ENCODE data around the gene SORCS3.

The SORCS3 gene

DNA sequence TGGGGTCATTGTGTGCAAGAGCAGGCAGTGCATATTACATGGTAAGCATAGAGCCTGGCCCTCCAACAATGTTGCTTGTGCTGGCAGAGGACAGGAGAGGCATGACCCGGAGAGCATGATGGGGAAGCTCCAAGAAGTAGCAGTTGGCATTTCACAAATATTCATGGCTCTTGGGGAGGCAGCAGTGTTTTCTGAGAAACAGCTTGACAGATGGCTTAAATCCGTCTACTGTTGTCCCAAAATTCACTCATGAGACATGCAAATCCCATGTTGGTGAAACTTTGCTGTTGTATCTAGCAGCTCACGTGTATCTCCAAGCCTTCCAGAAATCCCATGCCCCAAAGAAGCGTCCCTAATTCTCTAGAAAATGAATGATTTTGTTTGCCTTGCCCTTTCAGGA lies 487.0 kb downstream of the SORCS3 start:
- Histone ChIP-seq H3K27ac (replicated peaks) (no peak overlapping the region), H3K4me3 (replicated peaks; ENCODE audit: insufficient read depth, low read length) (no peak overlapping the region), H3K27me3 (ENCODE audit: insufficient read depth, poor library complexity, severe bottlenecking) (no peaks in the 10 kb centered on the region)
- DNase-seq (ENCODE audit: low read depth in 1 of 2, low spot score in 1 of 2), result no peak
- TF ChIP-seq GABPA (IDR thresholded peaks at IDR 0.05; ENCODE audit: low read depth) (no peak), POLR2AphosphoS5 (IDR thresholded peaks at IDR 0.05; ENCODE audit: low read depth) (no peak), SPI1 (IDR thresholded peaks at IDR 0.05; ENCODE audit: borderline replicate concordance, low read depth) (no peak)
- TF ChIP-seq, protein P1, sequence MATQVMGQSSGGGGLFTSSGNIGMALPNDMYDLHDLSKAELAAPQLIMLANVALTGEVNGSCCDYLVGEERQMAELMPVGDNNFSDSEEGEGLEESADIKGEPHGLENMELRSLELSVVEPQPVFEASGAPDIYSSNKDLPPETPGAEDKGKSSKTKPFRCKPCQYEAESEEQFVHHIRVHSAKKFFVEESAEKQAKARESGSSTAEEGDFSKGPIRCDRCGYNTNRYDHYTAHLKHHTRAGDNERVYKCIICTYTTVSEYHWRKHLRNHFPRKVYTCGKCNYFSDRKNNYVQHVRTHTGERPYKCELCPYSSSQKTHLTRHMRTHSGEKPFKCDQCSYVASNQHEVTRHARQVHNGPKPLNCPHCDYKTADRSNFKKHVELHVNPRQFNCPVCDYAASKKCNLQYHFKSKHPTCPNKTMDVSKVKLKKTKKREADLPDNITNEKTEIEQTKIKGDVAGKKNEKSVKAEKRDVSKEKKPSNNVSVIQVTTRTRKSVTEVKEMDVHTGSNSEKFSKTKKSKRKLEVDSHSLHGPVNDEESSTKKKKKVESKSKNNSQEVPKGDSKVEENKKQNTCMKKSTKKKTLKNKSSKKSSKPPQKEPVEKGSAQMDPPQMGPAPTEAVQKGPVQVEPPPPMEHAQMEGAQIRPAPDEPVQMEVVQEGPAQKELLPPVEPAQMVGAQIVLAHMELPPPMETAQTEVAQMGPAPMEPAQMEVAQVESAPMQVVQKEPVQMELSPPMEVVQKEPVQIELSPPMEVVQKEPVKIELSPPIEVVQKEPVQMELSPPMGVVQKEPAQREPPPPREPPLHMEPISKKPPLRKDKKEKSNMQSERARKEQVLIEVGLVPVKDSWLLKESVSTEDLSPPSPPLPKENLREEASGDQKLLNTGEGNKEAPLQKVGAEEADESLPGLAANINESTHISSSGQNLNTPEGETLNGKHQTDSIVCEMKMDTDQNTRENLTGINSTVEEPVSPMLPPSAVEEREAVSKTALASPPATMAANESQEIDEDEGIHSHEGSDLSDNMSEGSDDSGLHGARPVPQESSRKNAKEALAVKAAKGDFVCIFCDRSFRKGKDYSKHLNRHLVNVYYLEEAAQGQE (IDR thresholded peaks at IDR 0.05; ENCODE audit: insufficient replicate concordance, low read depth), result no peak
- TF ChIP-seq, protein P2, sequence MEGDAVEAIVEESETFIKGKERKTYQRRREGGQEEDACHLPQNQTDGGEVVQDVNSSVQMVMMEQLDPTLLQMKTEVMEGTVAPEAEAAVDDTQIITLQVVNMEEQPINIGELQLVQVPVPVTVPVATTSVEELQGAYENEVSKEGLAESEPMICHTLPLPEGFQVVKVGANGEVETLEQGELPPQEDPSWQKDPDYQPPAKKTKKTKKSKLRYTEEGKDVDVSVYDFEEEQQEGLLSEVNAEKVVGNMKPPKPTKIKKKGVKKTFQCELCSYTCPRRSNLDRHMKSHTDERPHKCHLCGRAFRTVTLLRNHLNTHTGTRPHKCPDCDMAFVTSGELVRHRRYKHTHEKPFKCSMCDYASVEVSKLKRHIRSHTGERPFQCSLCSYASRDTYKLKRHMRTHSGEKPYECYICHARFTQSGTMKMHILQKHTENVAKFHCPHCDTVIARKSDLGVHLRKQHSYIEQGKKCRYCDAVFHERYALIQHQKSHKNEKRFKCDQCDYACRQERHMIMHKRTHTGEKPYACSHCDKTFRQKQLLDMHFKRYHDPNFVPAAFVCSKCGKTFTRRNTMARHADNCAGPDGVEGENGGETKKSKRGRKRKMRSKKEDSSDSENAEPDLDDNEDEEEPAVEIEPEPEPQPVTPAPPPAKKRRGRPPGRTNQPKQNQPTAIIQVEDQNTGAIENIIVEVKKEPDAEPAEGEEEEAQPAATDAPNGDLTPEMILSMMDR (IDR thresholded peaks at IDR 0.05; ENCODE audit: insufficient read depth, low read length), result no peak

DNA sequence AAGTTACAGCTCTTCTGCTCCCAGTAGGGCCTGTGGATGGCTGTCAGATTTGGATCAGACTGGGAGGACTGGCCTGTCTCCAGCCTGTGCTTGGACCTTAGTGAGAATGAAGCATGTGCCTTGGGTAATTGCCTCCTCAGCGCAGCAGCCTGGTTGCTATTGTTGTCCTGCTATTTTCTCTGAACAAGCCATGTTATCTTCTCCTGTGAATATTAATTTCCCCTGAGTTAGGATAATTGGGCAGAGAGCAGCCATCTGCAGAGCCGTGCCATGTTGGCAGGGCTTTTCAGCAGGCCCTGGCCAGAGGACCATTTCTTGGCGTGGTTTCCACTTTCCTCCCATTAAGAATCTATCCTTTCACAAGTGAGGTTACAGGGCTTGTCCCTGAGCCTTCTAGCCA lies 497.3 kb downstream of the SORCS3 start:
- TF ChIP-seq, protein P2 (IDR thresholded peaks at IDR 0.05; ENCODE audit: insufficient read depth, low read length), result no peak
- TF ChIP-seq POLR2AphosphoS5 (IDR thresholded peaks at IDR 0.05; ENCODE audit: low read depth), result no peak
- no peak for TF ChIP-seq GABPA (IDR thresholded peaks at IDR 0.05; ENCODE audit: low read depth)
- TF ChIP-seq SPI1 (IDR thresholded peaks at IDR 0.05; ENCODE audit: borderline replicate concordance, low read depth), result no peak
- TF ChIP-seq, protein P1 (IDR thresholded peaks at IDR 0.05; ENCODE audit: insufficient replicate concordance, low read depth), result no peak
- no peak for DNase-seq (ENCODE audit: low read depth in 1 of 2, low spot score in 1 of 2)

DNA sequence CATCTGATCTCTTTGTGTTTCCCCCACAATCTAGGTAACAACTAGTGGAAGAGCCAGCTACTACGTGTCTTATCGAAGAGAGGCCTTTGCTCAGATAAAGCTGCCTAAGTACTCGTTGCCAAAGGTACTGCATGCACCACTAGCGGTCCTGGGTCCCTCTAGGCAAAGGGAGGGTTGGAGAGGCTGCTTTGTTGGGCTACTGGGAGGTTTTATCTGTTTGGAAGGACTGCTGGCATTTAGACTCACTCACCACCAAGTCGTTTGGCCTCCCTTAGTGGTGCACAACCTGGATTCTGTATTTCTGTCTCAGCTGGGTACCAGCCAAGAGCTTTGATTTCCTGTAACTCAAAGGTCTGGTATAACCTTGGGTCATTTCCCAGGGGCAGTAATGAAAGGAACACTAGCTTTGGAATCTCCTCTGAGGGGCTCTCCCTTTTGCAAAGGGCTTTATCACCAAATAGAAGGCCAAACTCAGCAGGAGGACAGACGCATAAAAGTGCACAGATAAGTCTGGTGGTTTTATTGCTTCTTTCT lies 498.3 kb downstream of the SORCS3 start:
- no peak for TF ChIP-seq POLR2AphosphoS5 (IDR thresholded peaks at IDR 0.05; ENCODE audit: low read depth)
- no peak for TF ChIP-seq GABPA (IDR thresholded peaks at IDR 0.05; ENCODE audit: low read depth)
- TF ChIP-seq, protein P1 (IDR thresholded peaks at IDR 0.05; ENCODE audit: insufficient replicate concordance, low read depth), result no peak
- no peak for TF ChIP-seq SPI1 (IDR thresholded peaks at IDR 0.05; ENCODE audit: borderline replicate concordance, low read depth)
- TF ChIP-seq, protein P2 (IDR thresholded peaks at IDR 0.05; ENCODE audit: insufficient read depth, low read length), result no peak
- H3K27me3 ChIP-seq (ENCODE audit: insufficient read depth, poor library complexity, severe bottlenecking), result no peaks in the 10 kb centered on the region
- DNase-seq (ENCODE audit: low read depth in 1 of 2, low spot score in 1 of 2), result no peak
- H3K27ac ChIP-seq (replicated peaks), result no peak overlapping the region
- H3K4me3 ChIP-seq (replicated peaks; ENCODE audit: insufficient read depth, low read length), result no peak overlapping the region

More for the DNA sequence above, 497.3 kb downstream of the SORCS3 start:
- Histone ChIP-seq H3K27ac (replicated peaks) (no peak overlapping the region), H3K4me3 (replicated peaks; ENCODE audit: insufficient read depth, low read length) (no peak overlapping the region), H3K27me3 (ENCODE audit: insufficient read depth, poor library complexity, severe bottlenecking) (peaks cover 4% of the 10 kb centered on the region)

Data from HL-60 (cell line).